Measurements from ENCODE around the gene LPIN2.

GRCh38 chr18:2979871-2980790 lies 32.8 kb downstream of the LPIN2 start:
- TF ChIP-seq CTCF (IDR thresholded peaks at IDR 0.05) (no peak), POLR2A (IDR thresholded peaks at IDR 0.05) (no peak)

All from testis (tissue), 2 donors.